ENCODE measurements around the gene KCNIP3.

KCNIP3 gene

DNA sequence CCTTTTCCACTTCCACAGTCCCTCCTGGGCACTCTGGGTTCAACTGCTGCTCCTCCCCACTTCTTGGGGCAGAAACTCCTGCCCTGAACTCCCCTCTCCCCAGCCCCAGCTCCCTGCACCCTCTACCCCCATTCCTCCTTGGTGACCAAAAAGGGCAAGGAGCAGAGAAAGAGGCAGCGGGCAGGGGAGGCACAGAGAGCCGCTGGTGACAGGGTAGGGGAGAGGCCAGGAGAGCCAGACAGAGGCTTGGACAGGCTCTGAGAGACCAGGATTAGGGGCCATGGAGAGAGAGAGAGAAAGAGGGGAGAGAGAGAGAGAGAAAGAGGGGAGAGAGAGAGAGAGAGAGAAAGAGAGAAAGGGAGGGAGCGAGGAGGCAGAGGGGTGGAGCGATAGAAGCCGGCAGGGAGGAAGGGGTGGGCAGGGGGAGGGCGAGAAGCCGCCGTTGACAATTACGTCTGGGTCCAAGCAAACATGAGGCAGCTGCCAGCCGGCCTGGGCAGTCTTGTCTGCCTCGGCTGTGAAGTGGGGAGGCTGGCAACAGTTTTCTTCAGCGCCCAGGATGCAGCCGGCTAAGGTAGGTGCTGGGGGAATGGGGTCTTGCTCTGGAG lies at the start of gene KCNIP3:
KCNIP3 (plus strand) TSS at position 468 of the 608 bp plus-strand sequence; CDS start at position 560, 92 bp downstream.
- Histone ChIP-seq H3K4me3 (ENCODE audit: low read depth in 1 of 5, low read length in 5 of 5) (no peak within 1 kb of the TSS), H3K27ac (ENCODE audit: low read depth, low read length) (no peak within 1 kb of the TSS), H3K36me3 (ENCODE audit: control insufficient read depth in 5 of 5, insufficient read depth in 5 of 5, low read length in 5 of 5) (no peaks in the 10 kb centered on the region), H3K4me1 (ENCODE audit: control insufficient read depth in 5 of 5, insufficient read depth in 5 of 5, low read length in 5 of 5) (no peaks in the 10 kb centered on the region), H3K9ac (ENCODE audit: low read length in 5 of 5) (no peak within 1 kb of the TSS), H3K27me3 (ENCODE audit: control insufficient read depth in 5 of 5, insufficient read depth in 4 of 5, low read length in 5 of 5) (peaks cover 9 to 43% (median 30%) of the 10 kb centered on the region in 5 donors), H3K9me3 (ENCODE audit: control insufficient read depth in 5 of 5, low read length in 5 of 5) (peaks cover 0 to 10% (median 0%) of the 10 kb centered on the region in 5 donors)

- H3K27me3 ChIP-seq (ENCODE audit: control insufficient read depth in 5 of 5, insufficient read depth in 4 of 5, low read length in 5 of 5): no peaks in the 10 kb centered on the region
- H3K4me3 ChIP-seq (ENCODE audit: low read depth in 1 of 5, low read length in 5 of 5): no peak overlapping the region
- H3K36me3 ChIP-seq (ENCODE audit: control insufficient read depth in 5 of 5, insufficient read depth in 5 of 5, low read length in 5 of 5): no peaks in the 10 kb centered on the region
- H3K4me1 ChIP-seq (ENCODE audit: control insufficient read depth in 5 of 5, insufficient read depth in 5 of 5, low read length in 5 of 5): no peaks in the 10 kb centered on the region
- H3K27ac ChIP-seq (ENCODE audit: low read depth, low read length): no peak overlapping the region
- H3K9ac ChIP-seq (ENCODE audit: low read length in 5 of 5): no peak overlapping the region
- peaks cover 3 to 15% (median 6%) of the 10 kb centered on the region in 5 donors for H3K9me3 ChIP-seq (ENCODE audit: control insufficient read depth in 5 of 5, low read length in 5 of 5)
Measured at GRCh38 chr2:95258271-95258670, 38.9 kb upstream of the KCNIP3 start.

GRCh38 chr2:95260028-95261023 lies 36.8 kb upstream of the KCNIP3 start:
- Histone ChIP-seq H3K9me3 (ENCODE audit: control insufficient read depth in 5 of 5, low read length in 5 of 5) (peaks cover 3 to 15% (median 6%) of the 10 kb centered on the region in 5 donors), H3K4me1 (ENCODE audit: control insufficient read depth in 5 of 5, insufficient read depth in 5 of 5, low read length in 5 of 5) (no peaks in the 10 kb centered on the region), H3K36me3 (ENCODE audit: control insufficient read depth in 5 of 5, insufficient read depth in 5 of 5, low read length in 5 of 5) (no peaks in the 10 kb centered on the region), H3K9ac (ENCODE audit: low read length in 5 of 5) (no peak overlapping the region), H3K27me3 (ENCODE audit: control insufficient read depth in 5 of 5, insufficient read depth in 4 of 5, low read length in 5 of 5) (no peaks in the 10 kb centered on the region), H3K4me3 (ENCODE audit: low read depth in 1 of 5, low read length in 5 of 5) (no peak overlapping the region), H3K27ac (ENCODE audit: low read depth, low read length) (no peak overlapping the region)

GRCh38 chr2:95261602-95262001 lies 35.5 kb upstream of the KCNIP3 start:
- no peak overlapping the region for H3K9ac ChIP-seq (ENCODE audit: low read length in 5 of 5)
- H3K27me3 ChIP-seq (ENCODE audit: control insufficient read depth in 5 of 5, insufficient read depth in 4 of 5, low read length in 5 of 5): no peaks in the 10 kb centered on the region
- H3K36me3 ChIP-seq (ENCODE audit: control insufficient read depth in 5 of 5, insufficient read depth in 5 of 5, low read length in 5 of 5): no peaks in the 10 kb centered on the region
- H3K4me3 ChIP-seq (ENCODE audit: low read depth in 1 of 5, low read length in 5 of 5): no peak overlapping the region
- H3K4me1 ChIP-seq (ENCODE audit: control insufficient read depth in 5 of 5, insufficient read depth in 5 of 5, low read length in 5 of 5): no peaks in the 10 kb centered on the region
- H3K9me3 ChIP-seq (ENCODE audit: control insufficient read depth in 5 of 5, low read length in 5 of 5): peaks cover 3 to 15% (median 6%) of the 10 kb centered on the region in 5 donors
- H3K27ac ChIP-seq (ENCODE audit: low read depth, low read length): no peak overlapping the region

DNA sequence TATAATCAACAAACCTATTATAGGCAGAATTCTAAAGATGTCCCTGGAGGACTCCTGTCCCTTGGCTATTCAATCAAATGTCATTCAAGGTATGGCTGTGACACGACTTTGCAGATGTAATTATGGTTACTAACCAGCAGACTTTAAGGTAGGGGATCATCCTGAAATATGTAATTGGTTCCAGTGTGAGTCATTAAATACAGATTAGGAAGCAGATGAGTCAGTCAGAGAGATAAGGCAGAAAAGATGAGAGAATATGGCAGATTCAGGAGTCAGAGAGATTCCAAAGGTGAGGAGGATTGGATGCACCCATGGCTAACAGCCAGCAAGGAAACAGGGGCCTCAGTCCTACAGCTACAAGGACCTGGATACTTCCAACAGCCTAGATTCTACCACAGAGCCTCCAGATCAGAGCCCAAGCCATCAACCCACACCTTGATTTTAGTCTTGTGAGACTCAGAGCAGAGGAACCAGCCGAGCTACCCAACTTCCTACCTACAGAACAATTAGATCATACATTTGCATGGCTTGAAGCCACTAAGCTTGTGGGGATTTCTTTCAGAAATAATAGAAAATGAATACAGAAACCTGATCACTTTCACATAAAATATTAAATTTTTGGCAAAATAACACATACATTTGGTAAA lies 34.1 kb upstream of the KCNIP3 start:
- no peaks in the 10 kb centered on the region for H3K27me3 ChIP-seq (ENCODE audit: control insufficient read depth in 5 of 5, insufficient read depth in 4 of 5, low read length in 5 of 5)
- no peak overlapping the region for H3K27ac ChIP-seq (ENCODE audit: low read depth, low read length)
- H3K9me3 ChIP-seq (ENCODE audit: control insufficient read depth in 5 of 5, low read length in 5 of 5): peaks cover 0 to 8% (median 6%) of the 10 kb centered on the region in 5 donors
- H3K4me1 ChIP-seq (ENCODE audit: control insufficient read depth in 5 of 5, insufficient read depth in 5 of 5, low read length in 5 of 5): no peaks in the 10 kb centered on the region
- H3K9ac ChIP-seq (ENCODE audit: low read length in 5 of 5): no peak overlapping the region
- no peaks in the 10 kb centered on the region for H3K36me3 ChIP-seq (ENCODE audit: control insufficient read depth in 5 of 5, insufficient read depth in 5 of 5, low read length in 5 of 5)
- no peak overlapping the region for H3K4me3 ChIP-seq (ENCODE audit: low read depth in 1 of 5, low read length in 5 of 5)

DNA sequence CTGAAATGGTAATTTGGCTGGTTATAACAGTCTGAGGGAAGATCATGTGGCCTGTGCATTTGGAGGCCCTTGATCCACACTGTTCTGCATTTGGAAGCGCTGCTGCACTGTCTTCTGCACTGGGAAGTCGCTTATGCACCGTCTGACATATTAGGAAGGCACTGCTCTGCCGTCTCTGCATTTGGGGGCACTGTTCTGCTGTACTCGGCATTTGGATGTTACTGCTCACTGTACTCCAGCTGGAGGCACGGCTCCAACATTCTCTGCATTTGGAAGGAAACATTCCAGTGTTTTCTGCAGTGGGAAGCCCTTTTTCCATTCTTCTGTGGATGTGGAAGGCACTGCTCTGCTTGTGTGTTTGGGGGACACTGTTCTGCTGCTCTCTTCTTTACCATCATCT lies 32.5 kb upstream of the KCNIP3 start:
- no peak overlapping the region for H3K9ac ChIP-seq (ENCODE audit: low read length in 5 of 5)
- H3K4me1 ChIP-seq (ENCODE audit: control insufficient read depth in 5 of 5, insufficient read depth in 5 of 5, low read length in 5 of 5): no peaks in the 10 kb centered on the region
- H3K36me3 ChIP-seq (ENCODE audit: control insufficient read depth in 5 of 5, insufficient read depth in 5 of 5, low read length in 5 of 5): no peaks in the 10 kb centered on the region
- no peak overlapping the region for H3K27ac ChIP-seq (ENCODE audit: low read depth, low read length)
- peaks cover 0 to 2% (median 0%) of the 10 kb centered on the region in 5 donors for H3K9me3 ChIP-seq (ENCODE audit: control insufficient read depth in 5 of 5, low read length in 5 of 5)
- H3K27me3 ChIP-seq (ENCODE audit: control insufficient read depth in 5 of 5, insufficient read depth in 4 of 5, low read length in 5 of 5): no peaks in the 10 kb centered on the region
- H3K4me3 ChIP-seq (ENCODE audit: low read depth in 1 of 5, low read length in 5 of 5): no peak overlapping the region

DNA sequence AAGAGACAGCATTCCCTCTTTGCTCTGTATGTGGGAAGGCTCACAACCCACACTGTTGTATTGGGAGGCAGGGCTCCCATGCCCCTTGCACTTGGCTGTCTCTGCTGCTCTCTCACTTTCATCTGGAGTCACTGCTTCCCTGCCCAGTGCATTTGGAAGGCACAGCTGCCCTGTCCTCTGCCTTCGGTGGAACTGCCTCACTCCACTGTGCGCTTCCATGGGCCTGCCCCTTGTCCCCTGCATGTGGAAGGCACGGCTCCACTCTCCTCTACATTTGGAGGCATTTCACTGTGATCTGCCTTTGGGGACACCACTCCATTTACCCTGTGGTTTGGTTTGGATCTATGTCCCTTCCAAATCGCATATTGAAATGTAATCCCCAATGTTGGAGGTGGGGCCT lies 32.0 kb upstream of the KCNIP3 start:
- Histone ChIP-seq H3K9me3 (ENCODE audit: control insufficient read depth in 5 of 5, low read length in 5 of 5) (peaks cover 0 to 2% (median 0%) of the 10 kb centered on the region in 5 donors), H3K4me1 (ENCODE audit: control insufficient read depth in 5 of 5, insufficient read depth in 5 of 5, low read length in 5 of 5) (no peaks in the 10 kb centered on the region), H3K27me3 (ENCODE audit: control insufficient read depth in 5 of 5, insufficient read depth in 4 of 5, low read length in 5 of 5) (no peaks in the 10 kb centered on the region), H3K4me3 (ENCODE audit: low read depth in 1 of 5, low read length in 5 of 5) (no peak overlapping the region), H3K27ac (ENCODE audit: low read depth, low read length) (no peak overlapping the region), H3K36me3 (ENCODE audit: control insufficient read depth in 5 of 5, insufficient read depth in 5 of 5, low read length in 5 of 5) (no peaks in the 10 kb centered on the region), H3K9ac (ENCODE audit: low read length in 5 of 5) (no peak overlapping the region)

GRCh38 chr2:95266781-95267430 lies 30.2 kb upstream of the KCNIP3 start:
- Histone ChIP-seq H3K9me3 (ENCODE audit: control insufficient read depth in 5 of 5, low read length in 5 of 5) (peaks cover 0 to 2% (median 0%) of the 10 kb centered on the region in 5 donors), H3K27me3 (ENCODE audit: control insufficient read depth in 5 of 5, insufficient read depth in 4 of 5, low read length in 5 of 5) (no peaks in the 10 kb centered on the region), H3K9ac (ENCODE audit: low read length in 5 of 5) (no peak overlapping the region), H3K4me1 (ENCODE audit: control insufficient read depth in 5 of 5, insufficient read depth in 5 of 5, low read length in 5 of 5) (no peaks in the 10 kb centered on the region), H3K36me3 (ENCODE audit: control insufficient read depth in 5 of 5, insufficient read depth in 5 of 5, low read length in 5 of 5) (no peaks in the 10 kb centered on the region), H3K4me3 (ENCODE audit: low read depth in 1 of 5, low read length in 5 of 5) (no peak overlapping the region), H3K27ac (ENCODE audit: low read depth, low read length) (no peak overlapping the region)

GRCh38 chr2:95267458-95268210 lies 29.5 kb upstream of the KCNIP3 start:
- no peaks in the 10 kb centered on the region for H3K36me3 ChIP-seq (ENCODE audit: control insufficient read depth in 5 of 5, insufficient read depth in 5 of 5, low read length in 5 of 5)
- H3K9me3 ChIP-seq (ENCODE audit: control insufficient read depth in 5 of 5, low read length in 5 of 5): peaks cover 0 to 2% (median 0%) of the 10 kb centered on the region in 5 donors
- H3K9ac ChIP-seq (ENCODE audit: low read length in 5 of 5): no peak overlapping the region
- H3K27ac ChIP-seq (ENCODE audit: low read depth, low read length): no peak overlapping the region
- no peaks in the 10 kb centered on the region for H3K4me1 ChIP-seq (ENCODE audit: control insufficient read depth in 5 of 5, insufficient read depth in 5 of 5, low read length in 5 of 5)
- H3K4me3 ChIP-seq (ENCODE audit: low read depth in 1 of 5, low read length in 5 of 5): no peak overlapping the region
- no peaks in the 10 kb centered on the region for H3K27me3 ChIP-seq (ENCODE audit: control insufficient read depth in 5 of 5, insufficient read depth in 4 of 5, low read length in 5 of 5)

Data from subcutaneous abdominal adipose tissue (tissue), 5 donors.